Retinal pigment epithelial cell (primary cell): ENCODE results near the gene UGT2B10.

Experiments used
- DNase-seq: peaks from one replicate; pipeline ENCODE4 v3.0.0-alpha.2; 2010; ENCODE audit warnings: low read depth
- H3K4me3 ChIP-seq: 2 replicates; pipeline ENCODE4 v1.5.1; 2011; ENCODE audit warnings: mild to moderate bottlenecking, low read length, control low read depth, moderate library complexity
- TF ChIP-seq, protein P1 (sequence below): conservative IDR thresholded peaks from 2 replicates; pipeline ENCODE4 v1.5.1; 2011; ENCODE audit warnings: low read depth, low read length, control low read depth, inconsistent platforms

The UGT2B10 gene

GRCh38 chr4:68871809-68872642, 56.2 kb downstream of the UGT2B10 start:
- DNase-seq, result no peak
- TF ChIP-seq, protein P1, sequence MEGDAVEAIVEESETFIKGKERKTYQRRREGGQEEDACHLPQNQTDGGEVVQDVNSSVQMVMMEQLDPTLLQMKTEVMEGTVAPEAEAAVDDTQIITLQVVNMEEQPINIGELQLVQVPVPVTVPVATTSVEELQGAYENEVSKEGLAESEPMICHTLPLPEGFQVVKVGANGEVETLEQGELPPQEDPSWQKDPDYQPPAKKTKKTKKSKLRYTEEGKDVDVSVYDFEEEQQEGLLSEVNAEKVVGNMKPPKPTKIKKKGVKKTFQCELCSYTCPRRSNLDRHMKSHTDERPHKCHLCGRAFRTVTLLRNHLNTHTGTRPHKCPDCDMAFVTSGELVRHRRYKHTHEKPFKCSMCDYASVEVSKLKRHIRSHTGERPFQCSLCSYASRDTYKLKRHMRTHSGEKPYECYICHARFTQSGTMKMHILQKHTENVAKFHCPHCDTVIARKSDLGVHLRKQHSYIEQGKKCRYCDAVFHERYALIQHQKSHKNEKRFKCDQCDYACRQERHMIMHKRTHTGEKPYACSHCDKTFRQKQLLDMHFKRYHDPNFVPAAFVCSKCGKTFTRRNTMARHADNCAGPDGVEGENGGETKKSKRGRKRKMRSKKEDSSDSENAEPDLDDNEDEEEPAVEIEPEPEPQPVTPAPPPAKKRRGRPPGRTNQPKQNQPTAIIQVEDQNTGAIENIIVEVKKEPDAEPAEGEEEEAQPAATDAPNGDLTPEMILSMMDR, result no peak

DNA sequence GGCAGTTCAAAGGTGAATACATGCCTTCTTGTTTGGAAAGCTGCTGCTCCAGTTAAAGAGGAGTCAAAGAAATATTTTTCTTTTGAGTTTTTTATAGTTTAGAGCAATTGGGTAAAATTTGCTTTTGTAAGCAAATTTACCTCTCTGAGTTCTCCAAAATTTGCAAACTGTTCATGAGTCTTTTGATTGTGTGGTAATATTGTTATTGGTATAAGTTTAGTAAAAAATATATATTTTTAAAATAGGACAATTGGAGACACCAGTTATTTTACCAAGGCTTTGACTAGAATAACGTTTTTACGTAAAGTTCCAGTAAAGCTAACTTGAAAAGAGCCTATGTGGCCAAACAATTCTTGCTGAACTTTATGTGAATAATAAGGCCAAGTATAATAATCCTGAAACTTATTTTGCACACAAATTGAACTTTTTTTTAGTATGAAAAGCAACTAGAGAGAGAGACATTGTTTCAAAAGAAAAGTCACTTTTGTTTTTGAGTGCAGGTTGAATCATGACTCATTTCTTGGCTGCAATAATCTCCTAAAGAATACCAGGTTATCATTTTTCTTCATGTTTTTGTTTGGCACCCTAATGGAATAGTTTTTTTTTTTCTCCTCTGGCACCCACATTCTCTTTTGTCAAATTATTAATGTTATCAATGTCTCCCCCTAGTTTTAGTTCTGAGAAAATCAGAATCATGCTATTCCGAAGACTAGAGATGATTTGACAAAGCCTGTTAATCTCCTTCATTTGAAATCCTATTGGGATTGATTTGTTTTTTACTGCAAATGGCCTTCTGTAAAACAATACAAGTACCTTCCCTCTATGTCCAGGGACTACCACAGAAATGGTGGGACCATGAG, 57.1 kb downstream of the UGT2B10 start:
- no peak overlapping the region for H3K4me3 ChIP-seq
- DNase-seq, result no peak
- TF ChIP-seq, protein P1, result no peak

More at GRCh38 chr4:68871809-68872642, 56.2 kb downstream of the UGT2B10 start:
- H3K4me3 ChIP-seq, result no peak overlapping the region

DNA sequence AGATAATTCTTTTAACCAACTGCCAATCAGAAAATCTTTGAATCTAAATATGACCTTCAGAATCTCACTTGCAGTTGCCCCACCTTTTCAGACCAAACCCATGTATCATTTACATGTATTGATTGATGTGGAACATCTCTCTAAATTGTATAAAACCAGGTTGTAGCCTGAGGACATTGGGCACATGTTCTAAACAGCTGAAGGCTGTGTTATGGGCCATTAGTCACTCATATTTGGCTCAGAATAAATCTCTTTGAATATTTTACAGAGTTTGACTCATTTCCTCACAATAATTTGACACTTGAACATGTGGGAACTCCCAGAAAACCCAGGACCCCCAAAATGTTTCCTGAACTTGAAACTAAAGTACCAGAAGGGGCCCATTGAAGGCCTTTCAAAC, 58.7 kb downstream of the UGT2B10 start:
- TF ChIP-seq, protein P1, result no peak
- no peak overlapping the region for H3K4me3 ChIP-seq
- no peak for DNase-seq

GRCh38 chr4:68877555-68877954, 61.8 kb downstream of the UGT2B10 start:
- DNase-seq, result no peak
- TF ChIP-seq, protein P1, result no peak

DNA sequence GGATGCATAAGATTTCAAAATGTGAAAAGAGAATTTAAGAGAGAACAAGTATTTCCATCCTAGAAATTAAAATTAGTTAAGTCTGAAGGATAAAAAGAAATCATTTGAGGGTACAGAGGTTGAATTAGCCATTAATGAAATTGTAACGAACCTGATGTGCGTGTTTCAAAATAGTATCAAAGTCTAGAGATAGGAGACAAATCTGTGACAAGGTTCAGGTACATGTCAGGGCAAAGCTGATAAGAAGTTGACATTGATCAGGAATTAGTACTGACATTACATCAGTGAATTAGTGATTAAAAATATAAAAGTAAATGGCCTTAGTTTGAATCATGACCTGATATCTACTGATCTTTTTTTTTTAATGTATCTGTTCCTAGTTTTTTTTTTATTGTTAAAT, 62.3 kb downstream of the UGT2B10 start:
- no peak overlapping the region for H3K4me3 ChIP-seq
- DNase-seq, result no peak
- TF ChIP-seq, protein P1, result no peak

More at GRCh38 chr4:68877555-68877954, 61.8 kb downstream of the UGT2B10 start:
- H3K4me3 ChIP-seq, result no peak overlapping the region
